ENCODE measurements around the gene OR2A42. TPM values are rescaled to one million over a fixed set of nuclear protein-coding genes. Genes with fewer than 3 reads are reported as not detected.

The OR2A42 gene, protein sequence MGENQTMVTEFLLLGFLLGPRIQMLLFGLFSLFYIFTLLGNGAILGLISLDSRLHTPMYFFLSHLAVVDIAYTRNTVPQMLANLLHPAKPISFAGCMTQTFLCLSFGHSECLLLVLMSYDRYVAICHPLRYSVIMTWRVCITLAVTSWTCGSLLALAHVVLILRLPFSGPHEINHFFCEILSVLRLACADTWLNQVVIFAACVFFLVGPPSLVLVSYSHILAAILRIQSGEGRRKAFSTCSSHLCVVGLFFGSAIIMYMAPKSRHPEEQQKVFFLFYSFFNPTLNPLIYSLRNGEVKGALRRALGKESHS
- under 0.01 TPM in 1 of 2 replicates, not detected in the other for total RNA-seq

GRCh38 chr7:144239365-144239764, at the start of gene OR2A42:
TSS of gene OR2A42 (minus strand) at chr7:144239605. CDS start at chr7:144232843, 6,762 bp downstream.

GRCh38 chr7:144269188-144269587, 29.8 kb upstream of the OR2A42 start, which contains the start of gene CTAGE8:
TSS of gene CTAGE8 (minus strand) at chr7:144269288. CDS start at chr7:144269250, 38 bp downstream.

DNA sequence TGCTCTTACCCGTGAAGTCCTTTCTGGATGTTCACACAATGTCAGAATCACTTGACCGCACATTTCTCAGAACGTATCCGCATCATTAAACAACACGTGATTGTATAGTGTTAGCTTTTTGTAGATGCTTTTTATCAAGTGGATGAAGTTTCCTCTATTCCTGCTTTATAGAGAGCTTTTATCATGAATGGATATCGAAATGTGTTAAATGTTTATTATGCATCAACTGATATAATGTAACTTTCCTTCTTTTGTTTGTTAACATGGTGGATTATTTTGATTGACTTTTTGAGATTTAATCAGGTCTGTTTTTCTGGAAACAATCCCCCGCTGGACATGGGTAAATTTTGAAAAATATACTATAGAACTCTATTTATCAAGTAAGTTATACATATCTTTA, 25.3 kb upstream of the OR2A42 start, which contains the start of gene OR2A7:
OR2A7 (minus strand) TSS at position 101 of the 400 bp plus-strand sequence. CDS start 5,164 bp downstream, outside the sequence.

DNA sequence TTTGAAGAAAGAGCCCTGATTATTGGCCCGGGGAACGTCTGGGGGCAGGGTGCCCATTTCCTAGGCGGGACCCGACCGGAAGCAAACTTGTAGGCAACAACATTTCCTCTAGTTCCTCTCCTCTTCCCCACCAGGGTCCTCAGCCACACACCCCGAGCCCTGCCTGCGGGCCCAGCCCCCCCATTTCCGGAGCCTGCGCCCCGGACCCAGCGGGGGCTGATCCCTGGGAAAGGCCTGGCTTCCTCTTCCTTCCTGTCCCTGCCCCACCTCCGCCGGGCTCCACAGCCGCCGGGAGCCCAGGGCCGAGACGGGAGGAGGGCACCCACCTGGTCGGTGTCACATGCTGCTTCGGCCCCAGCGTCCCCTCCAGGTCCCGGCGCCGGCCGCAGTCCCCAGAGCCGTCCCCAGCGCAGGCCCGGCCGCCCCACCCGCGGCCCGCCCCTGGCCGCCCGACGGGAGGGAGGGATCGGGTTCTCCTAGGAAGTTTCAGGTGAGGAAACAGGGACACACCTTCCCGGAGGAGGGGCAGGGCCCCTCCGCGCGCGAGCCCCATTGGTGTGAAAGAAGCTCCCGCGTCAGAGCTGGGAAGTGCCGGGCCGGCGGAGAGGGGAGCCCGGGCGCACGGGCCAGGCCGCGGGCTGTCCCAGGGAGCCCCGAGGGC, 44.1 kb downstream of the OR2A42 start, which contains the start of gene ARHGEF35:
ARHGEF35 (minus strand) TSS at position 622 of the 661 bp plus-strand sequence. CDS start 7,450 bp downstream, outside the sequence.

DNA sequence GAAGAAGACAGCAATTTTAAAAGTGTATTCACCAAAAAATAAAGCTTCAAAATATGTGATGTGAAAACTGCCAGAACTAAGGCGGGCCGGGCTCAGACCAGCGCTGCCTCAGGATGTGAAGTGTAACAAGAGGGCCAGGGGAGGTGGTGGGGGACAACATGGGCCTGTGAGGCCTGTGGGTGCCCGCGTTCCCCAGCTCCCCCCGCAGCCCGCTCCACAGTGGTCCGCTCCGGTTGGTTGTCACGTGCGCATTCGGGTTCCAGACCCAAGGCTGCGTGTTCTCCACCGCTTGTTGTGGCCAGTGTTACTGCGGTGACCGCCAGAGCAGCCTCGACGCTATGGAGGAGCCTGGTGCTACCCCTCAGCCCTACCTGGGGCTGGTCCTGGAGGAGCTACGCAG, 56.2 kb downstream of the OR2A42 start, which contains the start of gene CTAGE4:
CTAGE4 (plus strand) TSS at position 301 of the 400 bp plus-strand sequence; CDS start at position 339, 38 bp downstream.

Other genes starting within 250 kb of the OR2A42 start
- not detected in 2 replicates for gene OR6B1, start 239.3 kb downstream of the OR2A42 start, total RNA-seq
- not detected in 2 replicates for gene OR2A5, start 190.7 kb downstream of the OR2A42 start, total RNA-seq
- gene OR2A25, start 169.8 kb downstream of the OR2A42 start, total RNA-seq: not detected in 2 replicates
- not detected in 2 replicates for gene OR2A12, start 153.3 kb downstream of the OR2A42 start, total RNA-seq
- gene OR2A2, start 130.0 kb downstream of the OR2A42 start, total RNA-seq: not detected in 2 replicates
- not detected in 2 replicates for gene OR2A14, start 116.4 kb downstream of the OR2A42 start, total RNA-seq
- 0.14 and 0.28 TPM in 2 replicates for gene CTAGE4, start 56.1 kb downstream of the OR2A42 start, total RNA-seq
- 0.55 and 1.3 TPM in 2 replicates for gene ARHGEF35, start 43.8 kb downstream of the OR2A42 start, total RNA-seq
- 0.09 and 0.14 TPM in 2 replicates for gene OR2A7, start 25.2 kb upstream of the OR2A42 start, total RNA-seq
- gene CTAGE8, start 29.7 kb upstream of the OR2A42 start, total RNA-seq: 0.28 TPM in 1 of 2 replicates, not detected in the other
- gene OR2A1, start 72.8 kb upstream of the OR2A42 start, total RNA-seq: not detected in 2 replicates
- gene ARHGEF5, start 115.8 kb upstream of the OR2A42 start, total RNA-seq: 0.71 and 0.92 TPM in 2 replicates
- not detected in 2 replicates for gene NOBOX, start 164.1 kb upstream of the OR2A42 start, total RNA-seq

Measured in smooth muscle cell of bladder (primary cell).